GM12891 (cell line): ENCODE results near the gene SPNS1.
"Not testable (repeated sequence)": the region's sequence is repeated elsewhere in the genome, so short reads cannot be mapped to it uniquely, and the experiment has no call there.

ENCODE experiments used
- PAX5 ChIP-seq: IDR thresholded peaks from 2 replicates; pipeline ENCODE4 v1.6.1; 2011; ENCODE audit warnings: low read length, moderate library complexity, mild to moderate bottlenecking; ENCODE audit not compliant: insufficient read depth, severe bottlenecking
- POLR2A ChIP-seq: IDR thresholded peaks from 2 replicates; pipeline ENCODE4 v1.6.1; 2011; ENCODE audit warnings: low read depth, low read length, control low read depth
- POLR2AphosphoS5 ChIP-seq: IDR thresholded peaks from 2 replicates; pipeline ENCODE4 v1.6.1; 2011; ENCODE audit warnings: low read depth, low read length, control low read depth
- POU2F2 ChIP-seq: IDR thresholded peaks from 2 replicates; pipeline ENCODE4 v1.6.1; 2011; ENCODE audit warnings: low read depth, mild to moderate bottlenecking, control low read depth, low read length, moderate library complexity
- SPI1 ChIP-seq: IDR thresholded peaks from 2 replicates; pipeline ENCODE4 v1.6.1; 2011; ENCODE audit warnings: low read depth, low read length, control low read depth
- TAF1 ChIP-seq: IDR thresholded peaks from 2 replicates; pipeline ENCODE4 v1.6.1; 2011; ENCODE audit warnings: low read depth, low read length, control low read depth

- not testable (repeated sequence) for TF ChIP-seq POLR2AphosphoS5, TAF1, POLR2A, PAX5, POU2F2, SPI1
Measured at GRCh38 chr16:29004496-29005139, 30.0 kb downstream of the SPNS1 start.
